ENCODE results near the gene GPR107.
A peak's percentile ranks its signal among the peaks of the same experiment; 100 is the strongest.

GPR107 gene

GRCh38 chr9:130110166-130110565 lies 56.5 kb downstream of the GPR107 start:
- no peak for DNase-seq (ENCODE audit: low read depth)

GRCh38 chr9:130110596-130111021 lies 56.9 kb downstream of the GPR107 start:
- peak; percentile 28 for DNase-seq (ENCODE audit: low read depth)

- no peak for DNase-seq (ENCODE audit: low read depth)
Measured at GRCh38 chr9:130111786-130112537, 58.3 kb downstream of the GPR107 start.

- no peak for DNase-seq (ENCODE audit: low read depth)
Measured at GRCh38 chr9:130112538-130113151, 58.9 kb downstream of the GPR107 start.

GRCh38 chr9:130114741-130115140 lies 61.0 kb downstream of the GPR107 start:
- DNase-seq (ENCODE audit: low read depth) = no peak

GRCh38 chr9:130116346-130116745 lies 62.6 kb downstream of the GPR107 start:
- no peak for DNase-seq (ENCODE audit: low read depth)

GRCh38 chr9:130117376-130117775 lies 63.7 kb downstream of the GPR107 start:
- no peak for DNase-seq (ENCODE audit: low read depth)

- DNase-seq (ENCODE audit: low read depth) = peak; percentile 68
Measured at GRCh38 chr9:130117816-130118632, 64.3 kb downstream of the GPR107 start.

- no peak for DNase-seq (ENCODE audit: low read depth)
Measured at GRCh38 chr9:130118841-130119518, 65.3 kb downstream of the GPR107 start.

- DNase-seq (ENCODE audit: low read depth) = no peak
Measured at GRCh38 chr9:130119519-130120298, 66.0 kb downstream of the GPR107 start.

- no peak for DNase-seq (ENCODE audit: low read depth)
Measured at GRCh38 chr9:130120299-130120587, 66.5 kb downstream of the GPR107 start.

- no peak for DNase-seq (ENCODE audit: low read depth)
Measured at GRCh38 chr9:130120832-130121231, 67.1 kb downstream of the GPR107 start.

GRCh38 chr9:130122456-130122855 lies 68.8 kb downstream of the GPR107 start:
- no peak for DNase-seq (ENCODE audit: low read depth)

GRCh38 chr9:130124085-130124860 lies 70.6 kb downstream of the GPR107 start:
- no peak for DNase-seq (ENCODE audit: low read depth)

- DNase-seq (ENCODE audit: low read depth) = no peak
Measured at GRCh38 chr9:130126721-130127433, 73.2 kb downstream of the GPR107 start.

- DNase-seq (ENCODE audit: low read depth) = no peak
Measured at GRCh38 chr9:130128251-130128650, 74.5 kb downstream of the GPR107 start.

- DNase-seq (ENCODE audit: low read depth) = peak; percentile 66
Measured at GRCh38 chr9:130128733-130129431, 75.2 kb downstream of the GPR107 start.

GRCh38 chr9:130129432-130130061 lies 75.8 kb downstream of the GPR107 start:
- no peak for DNase-seq (ENCODE audit: low read depth)

GRCh38 chr9:130132746-130133145 lies 79.0 kb downstream of the GPR107 start:
- no peak for DNase-seq (ENCODE audit: low read depth)
